HG03280 (cell line): Measurements from ENCODE around the gene POMC.
"Not testable (repeated sequence)": the region's sequence is repeated elsewhere in the genome, so short reads cannot be mapped to it uniquely, and the experiment has no call there.

Experiments used
- ATAC-seq: cut with Tn5 transposase; IDR thresholded peaks from one replicate; pipeline ENCODE4 v1.9.1; 2021; ENCODE audit warnings: mild to moderate bottlenecking, moderate library complexity; ENCODE audit not compliant: unreplicated experiment

The POMC gene

GRCh38 chr2:25140535-25140934, 27.8 kb downstream of the POMC start:
- ATAC-seq = not testable (repeated sequence)

GRCh38 chr2:25132693-25133092, 35.7 kb downstream of the POMC start:
- no peak for ATAC-seq

GRCh38 chr2:25132299-25132635, 36.1 kb downstream of the POMC start:
- ATAC-seq = no peak

GRCh38 chr2:25131567-25132298, 36.6 kb downstream of the POMC start:
- no peak for ATAC-seq

- no peak for ATAC-seq
These were observed 37.2 kb downstream of the POMC start for GRCh38 chr2:25131253-25131566.

- no peak for ATAC-seq
These were observed 38.4 kb downstream of the POMC start for GRCh38 chr2:25129901-25130520.

- ATAC-seq = no peak
These were observed 40.7 kb downstream of the POMC start for GRCh38 chr2:25127646-25128045.

- not testable (repeated sequence) for ATAC-seq
These were observed 41.3 kb downstream of the POMC start for GRCh38 chr2:25127071-25127470.

GRCh38 chr2:25125976-25126375, 42.4 kb downstream of the POMC start:
- ATAC-seq = no peak

GRCh38 chr2:25125189-25125588, 43.2 kb downstream of the POMC start:
- ATAC-seq = no peak

GRCh38 chr2:25123682-25124081, 44.7 kb downstream of the POMC start:
- ATAC-seq = no peak

GRCh38 chr2:25122367-25122766, 46.0 kb downstream of the POMC start:
- ATAC-seq = no peak

GRCh38 chr2:25119263-25119662, 49.1 kb downstream of the POMC start:
- no peak for ATAC-seq

- no peak for ATAC-seq
These were observed 51.4 kb downstream of the POMC start for GRCh38 chr2:25116956-25117355.

- ATAC-seq = no peak
These were observed 52.5 kb downstream of the POMC start for GRCh38 chr2:25115902-25116301.

GRCh38 chr2:25115249-25115883, 53.0 kb downstream of the POMC start:
- ATAC-seq = no peak

GRCh38 chr2:25112113-25112512, 56.3 kb downstream of the POMC start:
- no peak for ATAC-seq
